HG02884 (cell line): ENCODE results near the gene MIA.
"Not testable (repeated sequence)": the region's sequence is repeated elsewhere in the genome, so short reads cannot be mapped to it uniquely, and the experiment has no call there.

ENCODE experiments used
- ATAC-seq: cut with Tn5 transposase; IDR thresholded peaks from one replicate; pipeline ENCODE4 v1.9.1; 2021; ENCODE audit warnings: mild to moderate bottlenecking, moderate library complexity; ENCODE audit not compliant: unreplicated experiment

Gene MIA

GRCh38 chr19:40774916-40775631, at the start of gene MIA:
Gene MIA, plus strand, starts transcription at chr19:40775521. Its CDS starts 22 bp downstream, at chr19:40775543.
- no peak for ATAC-seq

GRCh38 chr19:40726279-40726678, 49.0 kb upstream of the MIA start:
- ATAC-seq = no peak

GRCh38 chr19:40730065-40730464, 45.3 kb upstream of the MIA start:
- not testable (repeated sequence) for ATAC-seq

- not testable (repeated sequence) for ATAC-seq
Observed at GRCh38 chr19:40732304-40732703, 43.0 kb upstream of the MIA start.

- no peak for ATAC-seq
Observed at GRCh38 chr19:40733149-40733548, 42.2 kb upstream of the MIA start.

GRCh38 chr19:40735013-40735771, 40.1 kb upstream of the MIA start:
- ATAC-seq = no peak

GRCh38 chr19:40736661-40737060, 38.7 kb upstream of the MIA start:
- ATAC-seq = no peak

GRCh38 chr19:40737102-40737644, 38.1 kb upstream of the MIA start:
- no peak for ATAC-seq

- ATAC-seq = no peak
Observed at GRCh38 chr19:40739030-40739839, 36.1 kb upstream of the MIA start.

GRCh38 chr19:40739871-40740703, 35.2 kb upstream of the MIA start:
- no peak for ATAC-seq

GRCh38 chr19:40740747-40741146, 34.6 kb upstream of the MIA start:
- no peak for ATAC-seq

- ATAC-seq = no peak
Observed at GRCh38 chr19:40741527-40742390, 33.6 kb upstream of the MIA start.

- no peak for ATAC-seq
Observed at GRCh38 chr19:40742477-40742876, 32.8 kb upstream of the MIA start.

- ATAC-seq = no peak
Observed at GRCh38 chr19:40742886-40743285, 32.4 kb upstream of the MIA start.

- no peak for ATAC-seq
Observed at GRCh38 chr19:40743926-40744325, 31.4 kb upstream of the MIA start.

- ATAC-seq = no peak
Observed at GRCh38 chr19:40744554-40745401, 30.5 kb upstream of the MIA start.

GRCh38 chr19:40745402-40745780, 29.9 kb upstream of the MIA start:
- ATAC-seq = no peak

GRCh38 chr19:40747536-40747935, 27.8 kb upstream of the MIA start:
- ATAC-seq = no peak
